Spleen (tissue), 7 donors: ENCODE measurements around the gene GPHN.

Experiments used
- CTCF ChIP-seq, 11 experiments: fragments of 200-600 bp in 7 of 11; fragments of 450-650 bp in 4 of 11; sonication (generic) in 4 of 11; IDR thresholded peaks in 8 of 11; conservative IDR thresholded peaks in 3 of 11; 1 replicate in 7 of 11; 2 replicates in 4 of 11; pipeline versions ENCODE4 v1.4.0 to v1.8.0; 2016 to 2021; ENCODE audit warnings: antibody characterized with exemption in 11 of 11, inconsistent platforms in 4 of 11, mild to moderate bottlenecking in 1 of 11
- POLR2A ChIP-seq, 3 donors: fragments of 450-650 bp; IDR thresholded peaks; one replicate each; pipeline ENCODE4 v1.5.1; 2017; ENCODE audit warnings: antibody characterized with exemption in 3 of 3, mild to moderate bottlenecking in 1 of 3
- POLR2AphosphoS5 ChIP-seq, 3 donors: sonication (generic); formaldehyde crosslinking; IDR thresholded peaks; one replicate each; pipeline ENCODE4 v1.5.1; 2017; ENCODE audit warnings: antibody characterized with exemption in 3 of 3
- donor health status: DM: no; HTN: no; CAD: no; lungs with moderate emphysema.
- donor health status: DM: no; HTN: no; CAD: no.
- donor health status: DM: no; HTN: no; CAD: no.

DNA sequence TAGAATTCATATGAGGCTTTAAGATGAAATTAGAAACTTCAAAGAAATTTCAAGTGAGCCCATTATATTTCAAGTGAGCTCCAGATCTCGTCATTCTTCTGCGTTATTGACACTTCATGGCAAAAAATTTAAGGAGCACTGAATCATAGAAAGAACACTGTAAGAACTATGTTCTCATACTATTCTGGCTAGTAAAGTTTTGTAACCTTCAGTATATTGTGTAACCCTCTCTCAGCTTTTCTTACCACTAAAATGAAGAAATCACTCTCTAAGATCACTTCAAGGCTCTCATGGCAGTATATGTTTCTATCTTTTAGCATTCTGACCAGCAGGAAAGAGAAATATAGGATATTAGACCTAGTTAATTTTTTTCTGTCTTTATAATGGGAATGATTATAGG is 6.3 kb downstream of the GPHN start:
- TF ChIP-seq CTCF (IDR thresholded peaks at IDR 0.05 in 8 of 11, conservative IDR thresholded peaks at IDR 0.05 in 3 of 11) (no peak), POLR2A (IDR thresholded peaks at IDR 0.05) (no peak), POLR2AphosphoS5 (IDR thresholded peaks at IDR 0.05) (no peak)
